Activated CD8-positive, alpha-beta memory T cell treated with anti-CD3 and anti-CD28 coated beads for 24 hours (primary cell): ENCODE results near the gene HIC2.
A peak's percentile ranks its signal among the peaks of the same experiment; 100 is the strongest.
"Not testable (repeated sequence)": the region's sequence is repeated elsewhere in the genome, so short reads cannot be mapped to it uniquely, and the experiment has no call there.

ENCODE experiments used
- DNase-seq: peaks from one replicate; pipeline ENCODE4 v3.0.0-alpha.2; 2020

HIC2 gene

GRCh38 chr22:21451545-21452520, 34.7 kb downstream of the HIC2 start:
- DNase-seq: no peak

GRCh38 chr22:21452666-21453065, 35.5 kb downstream of the HIC2 start:
- not testable (repeated sequence) for DNase-seq

DNA sequence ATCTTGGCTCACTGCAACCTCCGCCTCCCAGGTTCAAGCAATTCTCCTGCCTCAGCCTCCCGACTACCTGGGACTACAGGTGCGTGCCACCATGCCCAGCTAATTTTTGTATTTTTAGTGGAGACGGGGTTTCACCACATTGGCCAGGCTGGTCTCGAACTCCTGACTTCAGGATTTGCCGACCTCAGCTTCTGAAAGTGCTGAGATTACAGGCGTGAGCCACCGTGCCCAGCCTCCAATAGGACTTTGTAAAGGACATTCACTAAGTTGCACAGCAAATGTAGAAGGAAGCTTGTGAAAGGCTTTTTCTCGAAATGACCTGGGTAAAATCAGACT, 37.8 kb downstream of the HIC2 start:
- DNase-seq: not testable (repeated sequence)

GRCh38 chr22:21455334-21456089, 38.3 kb downstream of the HIC2 start:
- peak; percentile 49 for DNase-seq

DNA sequence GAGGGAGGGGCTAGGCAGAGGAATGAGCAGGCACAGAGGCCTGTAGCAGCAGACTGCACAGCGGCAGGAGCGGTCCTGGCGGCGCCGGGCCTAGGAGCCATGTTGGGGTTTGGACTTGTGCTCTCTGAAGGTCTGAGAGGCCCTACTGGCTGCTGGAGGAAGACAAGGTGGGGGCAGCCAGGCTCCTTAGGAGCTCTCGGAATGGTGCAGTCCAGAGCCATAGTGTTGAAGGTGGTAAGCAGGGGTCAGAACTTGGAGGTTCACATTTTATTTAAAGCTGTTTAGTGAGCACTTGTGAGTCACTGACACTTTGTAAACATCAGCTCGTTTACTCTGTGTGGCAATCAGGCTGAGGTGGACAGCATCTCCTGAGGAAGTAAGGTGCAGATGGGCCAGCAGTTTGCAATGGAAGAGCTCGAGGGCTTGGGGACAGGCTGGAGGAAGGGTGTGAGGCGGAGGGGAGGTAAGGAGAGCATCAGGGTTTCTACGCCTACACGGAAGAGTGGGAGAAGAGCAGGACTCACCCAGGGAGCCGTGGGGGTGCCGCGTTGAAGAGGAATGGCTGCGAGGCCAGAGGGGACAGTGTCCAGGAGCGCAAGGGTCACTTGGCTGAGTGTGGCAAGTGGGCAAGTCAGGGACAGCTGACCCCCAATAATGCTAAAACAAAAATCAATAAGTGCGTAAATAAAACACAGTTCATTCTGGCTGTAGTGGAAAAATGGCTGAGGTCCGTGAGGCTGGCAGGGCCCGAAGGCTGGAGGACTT, 40.0 kb downstream of the HIC2 start:
- peak; percentile 45 for DNase-seq

DNA sequence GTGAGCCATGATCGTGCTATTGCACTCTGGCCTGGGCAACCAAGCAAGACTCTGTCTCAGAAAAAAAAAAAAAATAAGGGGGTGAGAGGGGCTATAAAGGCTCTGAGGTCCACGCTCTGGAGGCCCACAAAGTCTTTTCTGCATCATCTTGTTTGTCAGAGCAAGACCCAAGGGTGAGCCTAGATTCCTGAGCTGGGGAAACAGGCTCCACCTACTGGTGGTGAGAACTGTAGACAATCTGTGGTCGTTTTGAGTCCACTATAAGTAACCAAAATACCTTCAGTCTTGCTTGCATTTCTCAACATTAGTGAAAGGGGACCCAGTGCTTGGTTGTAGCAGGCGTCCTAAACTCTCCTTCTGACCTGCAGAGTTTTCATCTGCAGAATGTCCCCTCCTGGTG, 45.5 kb downstream of the HIC2 start:
- not testable (repeated sequence) for DNase-seq

- DNase-seq: not testable (repeated sequence)
Observed at GRCh38 chr22:21467337-21468193, 50.4 kb downstream of the HIC2 start, which contains the start of gene TMEM191C. Gene TMEM191C (plus strand): TSS chr22:21467387. CDS start chr22:21467460, 73 bp downstream.

GRCh38 chr22:21468194-21469096, 51.3 kb downstream of the HIC2 start:
- DNase-seq: peak; percentile 93

DNA sequence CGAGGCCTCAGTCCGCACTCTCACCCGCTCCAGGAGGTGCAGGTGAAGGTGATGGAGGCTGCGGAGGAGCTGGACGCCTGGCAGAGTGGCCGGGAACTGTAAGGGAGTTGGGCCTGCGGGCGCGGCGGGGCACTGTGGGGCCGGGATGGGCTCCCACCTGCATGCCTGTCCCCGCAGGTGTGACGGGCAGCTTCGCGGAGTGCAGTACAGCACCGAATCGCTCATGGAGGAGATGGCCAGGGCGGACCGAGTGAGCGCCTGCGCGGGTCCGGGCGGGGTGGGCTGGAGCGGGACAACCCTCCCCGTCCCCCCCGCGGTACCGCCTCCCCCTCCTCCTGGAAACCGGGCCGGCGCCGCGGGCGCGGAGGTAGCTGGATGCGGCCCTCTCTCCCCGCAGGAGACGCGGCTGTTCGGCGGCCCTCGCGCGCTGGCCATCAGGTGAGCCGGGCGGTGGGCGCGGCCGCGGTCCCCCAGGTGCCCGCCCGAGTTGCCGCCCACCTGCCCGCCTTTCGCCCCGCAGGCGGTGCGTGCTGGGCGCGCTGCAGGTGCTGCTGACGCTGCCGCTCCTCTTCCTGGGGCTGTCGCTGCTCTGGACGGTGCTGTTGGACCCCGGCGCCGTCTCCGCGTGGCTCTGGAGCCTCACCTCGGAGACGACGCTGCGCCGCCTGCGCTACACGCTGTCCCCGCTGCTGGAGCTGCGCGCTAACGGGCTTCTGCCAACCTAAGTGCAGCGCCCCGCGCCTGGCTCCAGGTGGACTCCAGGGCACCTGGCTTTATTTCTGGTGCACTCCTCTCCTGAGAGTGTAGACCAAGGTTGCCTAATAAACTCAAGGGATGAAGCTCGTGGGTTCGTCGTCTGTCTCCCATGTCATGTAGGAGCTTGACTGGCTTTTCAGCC, 52.2 kb downstream of the HIC2 start:
- not testable (repeated sequence) for DNase-seq

DNA sequence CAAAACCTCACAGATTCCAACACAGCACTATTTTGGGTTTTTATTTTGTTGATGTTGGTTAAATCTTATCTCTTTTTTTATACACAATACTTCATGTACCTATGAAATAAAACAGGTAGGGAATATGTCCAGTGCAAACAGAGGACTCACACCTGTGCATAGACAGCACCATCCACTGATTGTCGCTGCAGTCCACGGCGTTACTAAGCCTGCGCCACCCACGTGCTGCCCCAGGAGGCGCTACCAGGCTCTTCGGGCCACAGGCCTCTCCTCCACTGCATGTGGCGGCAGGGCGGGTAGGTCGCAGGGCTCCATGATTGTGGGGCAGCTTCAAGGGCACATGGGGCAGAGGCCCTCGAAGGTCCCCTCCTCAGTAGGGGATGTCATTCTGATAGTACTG, 55.8 kb downstream of the HIC2 start:
- DNase-seq: not testable (repeated sequence)

DNA sequence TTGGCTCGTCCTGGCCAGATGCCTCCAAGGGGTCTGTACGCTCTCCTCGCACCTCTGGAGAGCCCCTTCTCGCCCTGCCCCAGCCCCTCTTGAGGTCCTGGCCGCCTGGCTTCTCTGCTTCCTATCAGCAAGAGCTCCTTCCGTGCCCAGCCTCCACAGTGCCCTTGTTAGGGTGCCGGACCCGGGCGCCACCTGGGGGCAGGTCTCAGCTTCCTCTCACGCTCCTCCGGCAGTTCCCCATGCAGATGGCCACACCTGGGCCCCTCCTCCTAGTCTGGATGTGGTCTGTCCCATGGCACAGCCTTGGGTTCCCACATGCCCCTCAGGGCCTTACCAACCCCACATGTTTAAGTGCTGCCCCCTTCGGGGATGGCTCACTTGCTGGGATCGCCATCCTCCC, 56.5 kb downstream of the HIC2 start:
- not testable (repeated sequence) for DNase-seq

GRCh38 chr22:21484039-21484438, 66.9 kb downstream of the HIC2 start:
- DNase-seq: not testable (repeated sequence)

DNA sequence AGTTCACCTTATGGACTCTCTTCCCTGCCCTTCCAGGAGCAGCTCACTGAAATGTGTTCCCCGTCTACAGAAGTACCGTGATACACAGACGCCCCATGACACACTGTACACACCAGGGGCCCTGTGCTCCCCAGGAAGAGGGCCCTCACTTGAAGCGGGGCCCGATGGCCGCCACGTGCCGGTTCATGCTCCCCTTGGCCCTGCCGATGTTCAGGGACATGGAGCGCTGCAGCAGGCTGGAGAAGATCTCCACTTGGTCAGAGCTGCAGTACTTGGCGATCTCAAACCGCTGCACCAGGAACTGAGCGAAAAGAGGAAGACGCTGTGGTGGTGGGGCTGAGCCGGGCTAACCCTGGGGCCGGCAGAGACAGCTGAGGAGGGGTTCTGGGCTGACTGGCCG, 70.6 kb downstream of the HIC2 start:
- not testable (repeated sequence) for DNase-seq

DNA sequence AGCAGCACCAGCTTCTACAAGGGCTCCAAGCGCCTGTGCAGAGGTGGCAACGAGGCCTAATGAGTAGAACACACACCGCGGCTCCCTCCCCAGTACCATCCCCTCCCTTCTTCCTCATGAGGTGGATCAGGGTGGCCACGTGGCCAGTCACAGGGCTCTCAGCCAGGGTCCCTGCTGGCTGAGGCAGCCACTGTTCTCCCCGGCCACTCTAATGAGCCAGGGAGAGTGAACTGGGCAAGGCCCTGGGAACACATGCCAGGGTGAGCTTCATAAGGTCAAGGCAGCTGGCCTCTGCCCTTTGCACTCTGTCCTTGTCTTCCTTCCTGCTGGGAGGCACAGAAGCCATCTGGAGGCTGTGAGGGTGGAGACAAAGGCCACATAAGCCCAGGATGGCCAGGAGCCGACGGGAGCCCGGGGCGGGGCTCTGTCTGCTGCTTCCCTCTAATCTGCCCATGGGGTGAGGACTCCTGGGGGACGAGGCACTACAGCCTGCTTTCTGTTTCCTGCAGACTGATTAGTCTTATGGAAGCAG, 72.0 kb downstream of the HIC2 start:
- DNase-seq: not testable (repeated sequence)

GRCh38 chr22:21490556-21490955, 73.4 kb downstream of the HIC2 start:
- DNase-seq: not testable (repeated sequence)

DNA sequence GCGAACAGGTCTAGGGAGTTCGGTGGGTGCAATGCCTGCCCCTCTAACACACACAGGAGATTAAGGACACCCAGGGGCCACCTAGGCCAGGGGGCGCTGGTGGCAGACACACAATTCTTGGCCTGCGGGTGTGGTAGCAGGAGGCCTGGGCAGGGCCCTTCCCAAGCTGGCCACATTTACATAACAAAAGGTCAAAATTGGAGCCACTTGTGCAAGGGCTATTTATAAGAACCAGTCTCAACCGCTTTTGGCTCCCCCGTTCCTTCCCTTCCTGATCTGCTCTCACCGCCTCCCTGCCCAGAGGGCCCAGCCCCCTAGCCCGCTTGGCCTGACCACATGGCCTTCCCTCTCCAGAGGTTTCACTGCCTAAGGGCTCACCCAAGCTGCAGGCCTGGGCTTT, 75.1 kb downstream of the HIC2 start:
- DNase-seq: not testable (repeated sequence)

DNA sequence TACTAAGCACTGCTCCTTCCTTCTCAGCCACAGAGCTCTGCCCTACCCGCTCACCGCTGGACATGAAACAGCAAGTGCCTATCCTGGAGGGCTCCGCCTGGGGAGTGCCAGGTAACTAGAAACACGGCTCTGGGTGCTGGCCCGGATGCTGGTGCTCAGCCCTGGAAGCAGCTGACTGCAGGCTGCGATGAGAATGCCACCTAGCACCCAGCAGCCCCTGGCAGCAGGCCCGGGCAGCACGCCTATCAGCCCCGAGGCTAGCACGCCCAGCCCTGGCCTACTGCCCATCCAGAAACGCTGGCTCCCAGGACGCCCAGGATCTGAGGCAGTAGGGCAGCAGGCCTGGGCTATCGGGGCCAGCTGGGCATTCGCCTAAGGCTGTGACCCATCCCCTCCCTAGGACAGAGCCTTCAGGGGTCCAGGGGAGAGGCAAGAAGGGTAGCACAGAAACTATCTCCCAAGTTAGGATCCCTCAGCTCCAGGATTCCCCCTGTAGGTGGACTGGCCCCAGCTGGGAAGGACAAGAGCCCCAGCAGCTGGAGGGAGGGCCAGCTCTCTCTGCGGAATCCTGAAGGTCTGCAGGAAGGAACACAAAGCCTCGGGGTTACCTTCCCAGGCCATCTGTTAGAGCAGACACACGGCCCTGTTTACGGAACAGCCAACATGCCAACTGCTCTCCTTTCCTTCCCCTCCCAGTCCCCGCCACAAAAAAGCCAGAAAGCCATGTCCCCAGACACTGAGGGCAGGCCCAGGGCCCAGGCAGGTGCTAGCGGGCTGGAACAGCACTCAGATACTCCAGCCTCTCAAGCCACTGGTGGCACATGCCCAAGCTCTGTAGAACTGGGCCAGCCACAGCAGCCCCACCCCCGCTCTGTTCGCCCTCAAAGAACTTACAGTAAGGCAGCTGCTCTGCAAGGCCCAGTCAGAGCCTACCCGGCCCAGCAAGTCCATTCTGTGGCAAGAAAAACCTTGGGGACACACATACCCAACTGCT, 76.9 kb downstream of the HIC2 start:
- not testable (repeated sequence) for DNase-seq

DNA sequence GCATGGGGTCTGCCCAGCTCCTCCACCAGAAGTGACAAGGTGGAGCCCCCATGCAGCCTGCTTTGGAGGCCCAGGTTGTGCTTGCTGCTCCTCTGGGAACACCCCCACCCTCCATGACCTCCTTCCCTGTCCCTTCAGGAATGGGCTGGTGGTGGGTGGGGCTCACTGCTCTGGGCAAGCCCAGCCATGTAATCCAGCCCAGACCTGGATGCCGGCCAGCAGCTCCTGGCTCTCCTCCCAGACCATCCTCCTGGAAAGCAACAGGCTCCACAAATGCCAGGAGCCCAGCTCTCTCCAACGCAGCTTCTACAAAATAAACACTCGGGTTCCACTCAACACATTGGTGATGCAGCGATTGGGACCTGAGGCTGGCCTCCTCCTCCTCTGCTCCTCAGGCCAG, 80.8 kb downstream of the HIC2 start:
- DNase-seq: not testable (repeated sequence)
